Peyer's patch (tissue), 4 donors: Measurements from ENCODE around the gene MRPS7. TPM values are rescaled to one million over a fixed set of nuclear protein-coding genes. Genes with fewer than 3 reads are reported as not detected.
A peak's percentile ranks its signal among the peaks of the same experiment; 100 is the strongest.

Experiments used
- DNase-seq, 3 donors: peaks; one replicate each; pipeline ENCODE4 v3.0.0-alpha.2; 2017 to 2019
- H3K27ac ChIP-seq, 4 donors: fragments of 200-600 bp; sonication (generic); one replicate each; pipeline ENCODE4 v1.5.1; 2016 to 2019
- H3K27me3 ChIP-seq, 2 donors: fragments of 200-600 bp; sonication (generic); one replicate each; pipeline ENCODE4 v1.5.1; 2019
- H3K36me3 ChIP-seq, 3 donors: fragments of 200-600 bp; sonication (generic); one replicate each; pipeline ENCODE4 v1.5.1; 2016 to 2019
- H3K4me1 ChIP-seq, 4 donors: fragments of 200-600 bp; sonication (generic); one replicate each; pipeline ENCODE4 v1.5.1; 2016 to 2019
- H3K4me3 ChIP-seq, 4 donors: fragments of 200-600 bp; sonication (generic); 1 replicate in 3 of 4; 2 replicates in 1 of 4; pipeline ENCODE4 v1.5.1; 2016 to 2019; ENCODE audit warnings: mild to moderate bottlenecking in 1 of 4
- H3K9me3 ChIP-seq, 4 donors: fragments of 200-600 bp; sonication (generic); one replicate each; pipeline ENCODE4 v1.5.1; 2016 to 2019; ENCODE audit warnings: mild to moderate bottlenecking in 1 of 4
- POLR2A ChIP-seq, 2 donors: fragments of 450-650 bp; IDR thresholded peaks; one replicate each; pipeline ENCODE4 v1.5.1; 2017; ENCODE audit warnings: antibody characterized with exemption in 2 of 2, mild to moderate bottlenecking in 2 of 2, moderate library complexity in 2 of 2
- total RNA-seq, 4 donors: library from RNA; depleted of rRNA; stranded (reverse); fragments of >200 nt; gene quantifications; one replicate each; pipeline ENCODE4 v1.1.0, GENCODE V29; 2016
- TF ChIP-seq, protein P1 (sequence below), 6 experiments: fragments of 450-650 bp in 4 of 6; fragments of 200-600 bp in 2 of 6; sonication (generic) in 1 of 6; IDR thresholded peaks; one replicate each; pipeline ENCODE4 v1.5.1; 2017 to 2019; ENCODE audit warnings: antibody characterized with exemption in 6 of 6, mild to moderate bottlenecking in 3 of 6, moderate library complexity in 1 of 6

Gene MRPS7
- total RNA-seq, 4 donors from 2014 or later: 23.9 to 53.6 (median 45.3) TPM

DNA sequence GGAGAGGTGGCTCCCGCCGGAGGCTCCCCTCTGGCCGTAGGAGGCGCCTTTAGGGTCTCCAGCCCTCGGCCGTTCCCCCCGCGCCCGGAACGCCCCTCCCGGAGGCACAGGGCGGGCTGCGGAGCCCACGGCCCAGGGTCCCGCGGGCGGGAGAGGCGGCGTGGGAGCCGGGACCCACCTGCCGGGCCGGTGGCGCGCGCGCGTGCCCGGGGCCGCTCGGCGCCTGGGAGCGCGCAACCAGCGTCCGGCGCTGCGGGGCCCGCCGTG is 9.2 kb downstream of the MRPS7 start, which contains the start of gene MIF4GD:
MIF4GD (minus strand) TSS at position 266 of the 267 bp plus-strand sequence. CDS start 1,036 bp downstream, outside the sequence.
- no peak for DNase-seq
- Histone ChIP-seq H3K9me3 (no peaks in the 10 kb centered on the region), H3K27ac (peak within 1 kb of the TSS; percentile 88 to 99 (median 96)), H3K4me3 (peak within 1 kb of the TSS; percentile 84 to 98 (median 94)), H3K4me1 (peaks cover 0 to 27% (median 9%) of the 10 kb centered on the region in 4 donors), H3K36me3 (peaks cover 0 to 13% (median 0%) of the 10 kb centered on the region in 3 donors), H3K27me3 (no peaks in the 10 kb centered on the region)
- TF ChIP-seq, protein P1, sequence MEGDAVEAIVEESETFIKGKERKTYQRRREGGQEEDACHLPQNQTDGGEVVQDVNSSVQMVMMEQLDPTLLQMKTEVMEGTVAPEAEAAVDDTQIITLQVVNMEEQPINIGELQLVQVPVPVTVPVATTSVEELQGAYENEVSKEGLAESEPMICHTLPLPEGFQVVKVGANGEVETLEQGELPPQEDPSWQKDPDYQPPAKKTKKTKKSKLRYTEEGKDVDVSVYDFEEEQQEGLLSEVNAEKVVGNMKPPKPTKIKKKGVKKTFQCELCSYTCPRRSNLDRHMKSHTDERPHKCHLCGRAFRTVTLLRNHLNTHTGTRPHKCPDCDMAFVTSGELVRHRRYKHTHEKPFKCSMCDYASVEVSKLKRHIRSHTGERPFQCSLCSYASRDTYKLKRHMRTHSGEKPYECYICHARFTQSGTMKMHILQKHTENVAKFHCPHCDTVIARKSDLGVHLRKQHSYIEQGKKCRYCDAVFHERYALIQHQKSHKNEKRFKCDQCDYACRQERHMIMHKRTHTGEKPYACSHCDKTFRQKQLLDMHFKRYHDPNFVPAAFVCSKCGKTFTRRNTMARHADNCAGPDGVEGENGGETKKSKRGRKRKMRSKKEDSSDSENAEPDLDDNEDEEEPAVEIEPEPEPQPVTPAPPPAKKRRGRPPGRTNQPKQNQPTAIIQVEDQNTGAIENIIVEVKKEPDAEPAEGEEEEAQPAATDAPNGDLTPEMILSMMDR (IDR thresholded peaks at IDR 0.05): no peak
- TF ChIP-seq POLR2A (IDR thresholded peaks at IDR 0.05): peak in 1 of 2 donors; percentile 71

DNA sequence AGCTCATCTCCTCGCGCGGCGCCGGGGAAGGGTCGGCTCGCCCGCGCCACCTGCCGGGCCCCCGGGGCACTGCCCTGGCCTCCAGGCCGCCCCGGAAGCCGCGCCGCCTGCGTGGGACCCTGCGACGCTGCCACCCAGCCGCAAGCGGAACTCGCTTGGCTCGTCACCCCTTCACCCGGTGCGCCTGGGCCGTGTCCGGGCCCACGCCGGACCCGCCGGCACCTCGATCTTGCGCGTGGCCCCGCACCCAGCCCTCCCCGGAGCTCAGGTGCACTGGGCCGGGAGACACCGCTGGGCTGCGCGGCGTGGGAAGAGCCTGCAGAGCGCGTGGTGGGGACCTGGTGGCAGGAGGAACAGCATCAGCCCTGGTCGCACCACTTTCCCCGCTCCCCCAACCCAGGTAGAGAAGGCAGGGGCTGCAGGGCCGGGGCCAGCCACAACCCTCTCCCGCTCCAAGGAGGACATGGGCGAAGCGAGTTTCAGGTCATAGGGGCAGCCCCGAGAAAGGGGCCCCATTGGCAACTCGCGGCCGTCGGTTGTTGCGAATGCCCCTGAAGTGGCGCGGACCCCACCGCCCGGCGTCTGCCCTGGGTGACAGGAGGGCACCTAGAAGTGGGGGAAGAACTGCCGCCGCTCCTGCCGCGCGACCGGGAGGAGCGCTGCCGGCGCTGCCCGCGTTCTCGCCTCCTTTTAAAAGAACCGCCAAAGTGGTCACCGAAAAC is 9.7 kb downstream of the MRPS7 start:
- H3K4me3 ChIP-seq: peak overlapping the region; percentile 84 to 98 (median 94)
- peaks cover 0 to 27% (median 9%) of the 10 kb centered on the region in 4 donors for H3K4me1 ChIP-seq
- peak in 1 of 2 donors; percentile 41 for TF ChIP-seq POLR2A (IDR thresholded peaks at IDR 0.05)
- TF ChIP-seq, protein P1 (IDR thresholded peaks at IDR 0.05): peak; percentile 76 to 99 (median 98)
- H3K27me3 ChIP-seq: no peaks in the 10 kb centered on the region
- H3K36me3 ChIP-seq: peaks cover 0 to 8% (median 0%) of the 10 kb centered on the region in 3 donors
- no peaks in the 10 kb centered on the region for H3K9me3 ChIP-seq
- H3K27ac ChIP-seq: peak overlapping the region; percentile 88 to 99 (median 96)
- DNase-seq: peak; percentile 84 to 92 (median 91)

DNA sequence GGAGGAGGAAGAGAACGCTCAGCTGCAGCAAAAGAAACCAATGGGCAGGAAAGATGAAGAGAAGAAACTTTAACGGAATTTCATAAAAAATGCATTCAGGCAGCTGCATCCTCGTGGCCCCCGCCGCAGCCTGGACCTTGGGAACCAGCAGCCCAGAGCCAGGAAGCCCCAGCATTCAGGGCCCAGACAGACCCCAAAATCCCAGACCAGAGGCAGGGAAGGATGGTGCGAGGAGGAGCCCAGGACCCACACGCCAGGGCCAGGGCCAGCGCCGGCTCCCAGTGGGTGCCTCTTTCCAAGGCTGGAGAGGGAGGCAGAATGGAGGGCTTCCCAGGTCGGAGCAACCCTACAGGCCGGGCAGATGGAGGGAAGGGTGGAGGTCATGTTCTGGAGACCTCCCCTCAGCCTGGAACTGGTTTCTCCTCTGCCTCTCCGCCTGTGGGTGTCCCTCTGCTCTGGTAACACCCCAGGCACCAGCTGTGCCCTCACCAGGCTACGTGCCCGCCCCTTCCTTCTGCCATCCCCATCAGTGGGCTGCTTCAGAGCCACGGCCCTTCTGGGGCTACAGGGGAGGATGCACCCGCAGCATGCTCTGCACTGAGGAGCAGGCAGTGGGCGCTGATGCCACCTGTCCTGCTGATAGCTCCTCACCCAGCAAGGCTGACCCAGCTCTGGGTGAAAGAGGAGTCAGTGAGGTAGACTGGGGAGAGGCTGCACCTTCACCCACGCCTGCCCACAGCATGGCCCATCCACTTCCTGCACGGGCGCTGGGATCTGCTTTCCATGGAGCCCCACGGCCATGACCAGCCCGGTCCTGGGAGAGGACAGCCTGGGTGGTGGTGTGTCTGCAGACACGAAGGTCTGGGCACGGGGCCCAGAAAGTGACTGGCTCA is 10.5 kb downstream of the MRPS7 start:
- H3K27ac ChIP-seq: peak overlapping the region in 3 of 4 donors; percentile 95 to 99 (median 98)
- no peak for TF ChIP-seq POLR2A (IDR thresholded peaks at IDR 0.05)
- TF ChIP-seq, protein P1 (IDR thresholded peaks at IDR 0.05): no peak

DNA sequence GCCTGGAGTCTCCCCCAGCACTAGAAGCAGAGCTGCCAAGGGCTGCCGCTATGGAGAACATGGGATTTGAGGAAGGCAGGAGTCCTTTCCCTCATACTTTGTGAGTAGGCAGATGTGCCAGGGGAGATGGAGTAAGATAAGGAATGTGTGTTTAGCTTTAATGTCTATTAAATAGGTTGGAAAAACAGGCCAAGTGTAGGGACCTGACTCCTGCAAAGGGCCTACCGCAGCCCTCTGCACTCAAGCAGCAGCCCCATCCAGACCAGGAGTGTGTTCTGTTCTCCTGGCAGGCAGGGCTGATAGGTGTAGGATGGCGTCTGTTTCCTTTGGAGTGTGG is 11.1 kb downstream of the MRPS7 start:
- H3K9me3 ChIP-seq: no peaks in the 10 kb centered on the region
- H3K4me1 ChIP-seq: peaks cover 0 to 21% (median 9%) of the 10 kb centered on the region in 4 donors
- DNase-seq: no peak
- H3K36me3 ChIP-seq: no peaks in the 10 kb centered on the region
- H3K27ac ChIP-seq: peak overlapping the region in 1 of 4 donors; percentile 98
- no peak overlapping the region for H3K4me3 ChIP-seq
- no peaks in the 10 kb centered on the region for H3K27me3 ChIP-seq
- TF ChIP-seq, protein P1 (IDR thresholded peaks at IDR 0.05): no peak
- TF ChIP-seq POLR2A (IDR thresholded peaks at IDR 0.05): no peak

More for the DNA sequence above, 10.5 kb downstream of the MRPS7 start:
- H3K4me3 ChIP-seq: peak overlapping the region; percentile 84 to 98 (median 94)
- no peaks in the 10 kb centered on the region for H3K36me3 ChIP-seq
- H3K27me3 ChIP-seq: no peaks in the 10 kb centered on the region
- H3K4me1 ChIP-seq: peaks cover 0 to 27% (median 9%) of the 10 kb centered on the region in 4 donors
- peak in 1 of 3 donors; percentile 49 for DNase-seq
- H3K9me3 ChIP-seq: no peaks in the 10 kb centered on the region

DNA sequence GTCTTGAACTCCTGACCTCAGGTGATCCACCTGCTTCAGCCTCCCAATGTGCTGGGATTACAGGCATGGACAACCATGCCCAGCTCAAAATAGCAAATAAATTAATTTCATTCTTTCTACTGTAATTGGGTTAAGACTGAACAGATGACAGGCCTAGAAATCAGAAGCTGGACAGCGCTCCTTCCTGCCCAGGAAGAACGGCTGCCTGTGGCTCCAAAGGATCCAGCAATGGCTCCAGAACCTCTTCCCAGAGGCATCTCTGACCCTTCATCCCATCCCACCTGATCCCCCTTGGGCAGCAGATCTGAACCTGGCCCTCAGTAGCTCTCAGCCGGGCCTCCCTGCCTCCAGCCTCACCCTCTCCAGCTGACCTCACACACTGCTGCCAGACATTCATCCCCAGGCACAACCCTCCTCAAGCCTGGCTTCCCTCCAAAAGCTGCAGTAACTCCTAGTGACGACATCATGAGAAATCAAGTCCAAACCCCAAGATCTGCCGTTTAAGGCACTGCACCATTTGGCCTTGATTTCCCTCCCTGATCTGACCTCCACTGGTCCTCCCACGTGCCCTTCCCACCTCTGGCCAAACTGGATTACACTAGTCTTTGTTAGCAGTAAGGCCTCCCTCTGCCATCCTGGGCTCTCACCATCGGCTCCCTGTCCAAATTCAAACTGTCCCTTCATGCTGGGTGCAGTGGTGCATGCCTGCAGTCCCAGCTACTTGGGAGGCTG is 12.5 kb downstream of the MRPS7 start:
- no peak for DNase-seq
- peaks cover 0 to 21% (median 9%) of the 10 kb centered on the region in 4 donors for H3K4me1 ChIP-seq
- TF ChIP-seq, protein P1 (IDR thresholded peaks at IDR 0.05): no peak
- no peaks in the 10 kb centered on the region for H3K36me3 ChIP-seq
- H3K27me3 ChIP-seq: no peaks in the 10 kb centered on the region
- H3K27ac ChIP-seq: no peak overlapping the region
- no peaks in the 10 kb centered on the region for H3K9me3 ChIP-seq
- no peak overlapping the region for H3K4me3 ChIP-seq
